ENCODE results near the gene SBF1.

GRCh38 chr22:50479721-50480120, 4.9 kb upstream of the SBF1 start:
- TF ChIP-seq CTCF (IDR thresholded peaks at IDR 0.05) (no peak), POLR2A (IDR thresholded peaks at IDR 0.05) (no peak), EP300 (IDR thresholded peaks at IDR 0.05) (no peak)
